Smooth muscle cell (in vitro differentiated cells): ENCODE results near the gene DHX40. TPM values are rescaled to one million over a fixed set of nuclear protein-coding genes. Genes with fewer than 3 reads are reported as not detected.

Experiments used
- DNase-seq: peaks from one replicate; lab custom pipeline; 2025; ENCODE audit not compliant: unreplicated experiment; lab: John Stamatoyannopoulos, UW
- H2AFZ ChIP-seq: fragments of 200-600 bp; sonication (generic); 2 replicates; pipeline ENCODE4 v1.6.0; 2016; ENCODE audit warnings: antibody characterized with exemption, low read depth, mild to moderate bottlenecking
- H3F3A ChIP-seq: fragments of 200-600 bp; sonication (generic); 2 replicates; pipeline ENCODE4 v1.6.0; 2017; ENCODE audit warnings: antibody characterized with exemption, low read depth
- H3K27ac ChIP-seq: fragments of 200-600 bp; sonication (generic); 2 replicates; pipeline ENCODE4 v1.5.1; 2016; ENCODE audit warnings: low read depth, mild to moderate bottlenecking
- H3K27me3 ChIP-seq: fragments of 200-600 bp; sonication (generic); 2 replicates; pipeline ENCODE4 v1.6.1; 2016; ENCODE audit warnings: low read depth, mild to moderate bottlenecking
- H3K36me3 ChIP-seq: fragments of 200-600 bp; sonication (generic); 2 replicates; pipeline ENCODE4 v1.5.1; 2016; ENCODE audit warnings: low read depth
- H3K4me1 ChIP-seq: fragments of 200-600 bp; sonication (generic); 2 replicates; pipeline ENCODE4 v1.5.1; 2016; ENCODE audit warnings: low read depth
- H3K4me2 ChIP-seq: fragments of 200-600 bp; sonication (generic); 2 replicates; pipeline ENCODE4 v1.6.0; 2016; ENCODE audit warnings: mild to moderate bottlenecking
- H3K4me3 ChIP-seq: fragments of 200-600 bp; sonication (generic); 2 replicates; pipeline ENCODE4 v1.5.1; 2016; ENCODE audit warnings: mild to moderate bottlenecking
- H3K79me2 ChIP-seq: fragments of 200-600 bp; sonication (generic); 2 replicates; pipeline ENCODE4 v1.6.0; 2016; ENCODE audit warnings: low read depth, mild to moderate bottlenecking
- H3K9ac ChIP-seq: fragments of 200-600 bp; sonication (generic); 2 replicates; pipeline ENCODE4 v1.6.0; 2016; ENCODE audit warnings: low read depth
- H3K9me3 ChIP-seq: fragments of 200-600 bp; sonication (generic); replicated peaks from 2 replicates; pipeline ENCODE4 v1.5.1; 2016; ENCODE audit warnings: low read depth
- H4K20me1 ChIP-seq: fragments of 200-600 bp; sonication (generic); 2 replicates; pipeline ENCODE4 v1.6.0; 2016; ENCODE audit warnings: low read depth
- WGBS: methylation state at CpG from one replicate; pipeline ENCODE4 v1.1.7; 2016; ENCODE audit warnings: low lambda C conversion rate; 5-methylcytosine and 5-hydroxymethylcytosine counted together
- polyA plus RNA-seq: library from polyadenylated mRNA; unstranded; fragments of >200 nt; fragmentation: Nextera tagmentation; extraction: Ambion mirVana; gene quantifications from 2 replicates; pipeline ENCODE4 v1.2.1, GENCODE V29; 2016
- total RNA-seq: library from RNA; depleted of rRNA; stranded (reverse); fragments of >200 nt; gene quantifications from 2 replicates; pipeline ENCODE4 v1.2.3, GENCODE V29; 2014
- TF ChIP-seq, protein P1 (sequence below): fragments of 200-600 bp; sonication (generic); IDR thresholded peaks from 2 replicates; pipeline ENCODE4 v1.5.1; 2017; ENCODE audit warnings: borderline replicate concordance, mild to moderate bottlenecking, antibody characterized with exemption; ENCODE audit not compliant: insufficient read depth, poor library complexity, severe bottlenecking

Gene DHX40
- total and polyA plus RNA-seq, 2 experiments from 2014 or later: 16.5 to 44.7 TPM

GRCh38 chr17:59638553-59638952 lies 73.1 kb downstream of the DHX40 start:
- TF ChIP-seq, protein P1, sequence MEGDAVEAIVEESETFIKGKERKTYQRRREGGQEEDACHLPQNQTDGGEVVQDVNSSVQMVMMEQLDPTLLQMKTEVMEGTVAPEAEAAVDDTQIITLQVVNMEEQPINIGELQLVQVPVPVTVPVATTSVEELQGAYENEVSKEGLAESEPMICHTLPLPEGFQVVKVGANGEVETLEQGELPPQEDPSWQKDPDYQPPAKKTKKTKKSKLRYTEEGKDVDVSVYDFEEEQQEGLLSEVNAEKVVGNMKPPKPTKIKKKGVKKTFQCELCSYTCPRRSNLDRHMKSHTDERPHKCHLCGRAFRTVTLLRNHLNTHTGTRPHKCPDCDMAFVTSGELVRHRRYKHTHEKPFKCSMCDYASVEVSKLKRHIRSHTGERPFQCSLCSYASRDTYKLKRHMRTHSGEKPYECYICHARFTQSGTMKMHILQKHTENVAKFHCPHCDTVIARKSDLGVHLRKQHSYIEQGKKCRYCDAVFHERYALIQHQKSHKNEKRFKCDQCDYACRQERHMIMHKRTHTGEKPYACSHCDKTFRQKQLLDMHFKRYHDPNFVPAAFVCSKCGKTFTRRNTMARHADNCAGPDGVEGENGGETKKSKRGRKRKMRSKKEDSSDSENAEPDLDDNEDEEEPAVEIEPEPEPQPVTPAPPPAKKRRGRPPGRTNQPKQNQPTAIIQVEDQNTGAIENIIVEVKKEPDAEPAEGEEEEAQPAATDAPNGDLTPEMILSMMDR: no peak
- Histone ChIP-seq H4K20me1 (peaks cover 100% of the 10 kb centered on the region), H3F3A (peaks cover 7% of the 10 kb centered on the region), H3K4me1 (peaks cover 5% of the 10 kb centered on the region), H3K27me3 (no peaks in the 10 kb centered on the region), H3K27ac (peak overlapping the region; percentile 3), H3K4me2 (no peak overlapping the region), H2AFZ (no peak overlapping the region), H3K9me3 (no peaks in the 10 kb centered on the region), H3K9ac (no peak overlapping the region), H3K79me2 (peaks cover 100% of the 10 kb centered on the region), H3K36me3 (no peaks in the 10 kb centered on the region), H3K4me3 (no peak overlapping the region)
- WGBS: 93% methylated on average over 10 of the region's 10 CpGs
- no peak for DNase-seq

DNA sequence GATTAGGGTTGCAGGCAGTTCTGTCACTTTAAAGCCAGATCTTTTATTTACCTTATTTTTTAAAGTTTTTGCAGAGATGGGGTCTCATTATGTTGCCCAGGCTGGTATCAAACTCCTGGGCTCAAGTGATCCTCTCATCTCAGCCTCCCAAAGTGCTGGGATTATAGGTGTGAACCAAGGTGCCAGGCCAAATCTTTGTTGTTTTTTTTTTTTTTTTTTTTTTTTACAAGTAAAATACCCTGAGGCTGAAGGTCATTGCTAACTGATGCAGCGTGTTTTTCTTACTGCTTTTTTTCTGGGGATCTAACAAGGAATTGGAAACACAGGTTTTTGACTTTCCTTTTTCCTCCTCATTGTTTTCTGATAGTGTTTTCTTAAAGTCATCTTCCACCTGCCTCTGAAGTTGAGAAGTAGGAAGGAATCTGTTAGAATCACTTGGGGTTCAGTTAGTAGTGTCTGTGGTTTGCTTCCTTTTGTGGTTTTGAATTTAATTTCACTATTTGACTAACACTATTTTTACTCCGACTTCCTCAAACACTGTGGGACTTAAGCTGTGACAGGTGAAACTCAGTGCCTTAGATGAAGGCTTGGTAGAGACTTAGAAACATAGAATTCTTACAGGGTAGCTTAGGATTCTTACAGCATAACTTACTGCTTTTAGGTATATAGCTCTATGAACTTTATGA lies 76.5 kb downstream of the DHX40 start:
- H3K27me3 ChIP-seq: no peaks in the 10 kb centered on the region
- H3K36me3 ChIP-seq: no peaks in the 10 kb centered on the region
- TF ChIP-seq, protein P1: no peak
- H3K4me1 ChIP-seq: peaks cover 5% of the 10 kb centered on the region
- peaks cover 100% of the 10 kb centered on the region for H3K79me2 ChIP-seq
- H3K4me2 ChIP-seq: peak overlapping the region; percentile 52
- no peak overlapping the region for H3K9ac ChIP-seq
- H4K20me1 ChIP-seq: peaks cover 100% of the 10 kb centered on the region
- no peaks in the 10 kb centered on the region for H3F3A ChIP-seq
- DNase-seq: no peak
- H3K9me3 ChIP-seq: no peaks in the 10 kb centered on the region
- peak overlapping the region; percentile 62 for H3K27ac ChIP-seq
- 56% methylated on average over 2 of the region's 2 CpGs for WGBS
- H2AFZ ChIP-seq: no peak overlapping the region
- H3K4me3 ChIP-seq: no peak overlapping the region

DNA sequence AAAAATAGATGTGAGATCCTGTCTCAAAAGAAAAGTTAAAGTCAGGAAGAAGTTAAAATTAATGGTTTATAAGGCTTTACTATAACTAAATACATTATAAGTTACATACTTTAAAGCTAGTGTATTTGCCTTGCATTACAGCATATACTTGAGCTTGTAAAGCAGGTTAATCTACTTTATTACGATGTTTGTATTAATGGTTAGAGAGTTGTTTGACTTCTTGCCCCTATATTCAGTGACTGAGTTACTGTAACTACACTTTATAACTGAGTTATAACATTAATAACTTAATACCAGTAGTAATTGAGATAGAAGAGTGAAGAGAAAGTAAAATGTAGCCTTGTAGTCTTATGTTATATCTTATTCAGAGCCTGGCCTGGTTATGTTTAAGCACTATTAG lies 77.2 kb downstream of the DHX40 start:
- Histone ChIP-seq H3K4me3 (no peak overlapping the region), H4K20me1 (peaks cover 100% of the 10 kb centered on the region), H3K4me1 (peaks cover 5% of the 10 kb centered on the region), H3K9ac (no peak overlapping the region), H3K79me2 (peaks cover 100% of the 10 kb centered on the region), H3K27me3 (no peaks in the 10 kb centered on the region), H3K9me3 (no peaks in the 10 kb centered on the region), H3K36me3 (peaks cover 4% of the 10 kb centered on the region), H2AFZ (no peak overlapping the region), H3K27ac (peak overlapping the region; percentile 62), H3K4me2 (peak overlapping the region; percentile 52), H3F3A (no peaks in the 10 kb centered on the region)
- DNase-seq: no peak
- 74% methylated on average over 1 of the region's 1 CpG for WGBS
- TF ChIP-seq, protein P1: no peak
